GM19193 (cell line): ENCODE data around the gene FAM32A.

Source experiments
- POLR2A ChIP-seq: IDR thresholded peaks from 4 replicates; pipeline ENCODE4 v1.6.1; 2011; ENCODE audit not compliant: insufficient read depth, insufficient read length; ENCODE audit errors: extremely low read depth

FAM32A gene

GRCh38 chr19:16226184-16226591, 41.0 kb downstream of the FAM32A start:
- TF ChIP-seq POLR2A, result no peak

- no peak for TF ChIP-seq POLR2A
Measured at GRCh38 chr19:16226878-16227836, 41.9 kb downstream of the FAM32A start.

DNA sequence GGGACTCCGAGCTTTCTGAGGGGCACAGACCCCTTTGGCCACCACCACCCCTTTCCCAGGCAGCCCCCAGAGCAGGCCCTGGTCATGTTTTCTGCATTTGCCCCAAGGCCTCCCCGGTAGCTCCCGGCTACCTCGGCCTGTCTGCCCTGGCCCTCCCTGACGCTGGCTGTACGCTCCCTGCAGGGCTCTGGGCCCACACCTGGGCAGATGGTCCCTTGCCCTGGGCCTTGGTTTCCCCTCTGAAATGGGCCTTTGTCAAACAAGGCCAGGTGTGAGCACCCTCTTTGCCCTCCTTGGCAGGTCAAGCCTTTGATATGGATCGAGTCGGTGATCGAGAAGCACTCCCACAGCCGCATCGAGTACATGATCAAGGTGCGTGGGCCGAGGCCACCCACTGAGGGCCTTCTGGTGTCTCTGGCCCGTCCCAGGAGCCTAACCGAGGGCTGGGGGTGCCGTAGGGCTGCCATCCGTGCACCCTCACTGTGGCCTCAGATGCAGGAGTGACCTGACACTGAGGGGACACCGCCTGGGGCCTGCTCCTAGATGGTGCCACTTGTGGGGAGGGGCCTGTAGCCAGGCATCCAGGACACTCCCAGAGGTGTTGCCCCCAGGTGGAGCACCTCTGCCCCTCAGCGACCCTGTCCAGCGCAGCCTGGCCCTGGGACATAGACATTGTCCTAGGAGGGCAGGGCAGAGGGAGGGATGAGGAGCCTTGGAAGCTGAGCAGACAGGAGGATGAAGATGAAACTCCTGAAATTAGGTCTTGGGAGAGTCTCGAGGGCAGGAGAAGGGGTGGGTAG, 42.8 kb downstream of the FAM32A start:
- TF ChIP-seq POLR2A, result no peak

DNA sequence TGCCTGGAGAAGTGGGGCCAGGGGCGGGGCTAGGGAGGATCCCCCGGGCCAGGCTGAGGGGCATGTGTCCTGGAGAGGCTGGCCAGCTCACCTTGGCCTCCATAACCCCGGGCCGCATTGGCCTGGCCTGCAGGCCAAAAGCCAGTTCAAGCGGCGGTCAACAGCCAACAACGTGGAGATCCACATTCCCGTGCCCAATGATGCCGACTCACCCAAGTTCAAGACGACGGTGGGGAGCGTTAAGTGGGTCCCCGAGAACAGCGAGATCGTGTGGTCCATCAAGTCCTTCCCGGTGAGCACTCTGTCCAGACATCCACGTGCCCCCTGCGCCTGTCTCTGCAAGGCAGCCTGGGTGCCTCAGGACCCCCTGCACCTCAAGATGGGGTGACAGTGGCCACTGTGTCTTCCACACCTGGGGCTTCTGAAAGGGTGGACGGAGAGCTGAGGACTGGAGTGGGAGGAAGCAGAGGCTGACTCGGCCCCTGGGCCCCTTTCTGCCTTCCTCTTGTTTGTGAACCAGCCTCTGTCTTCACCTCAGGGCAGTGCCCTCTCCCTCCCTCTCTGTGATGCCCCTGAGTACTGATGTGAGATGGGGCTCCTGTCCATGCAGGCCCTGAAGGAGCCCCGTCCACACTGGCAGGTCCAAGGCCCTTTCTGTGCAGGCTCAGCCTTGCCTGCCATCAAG, 43.6 kb downstream of the FAM32A start:
- TF ChIP-seq POLR2A, result no peak

DNA sequence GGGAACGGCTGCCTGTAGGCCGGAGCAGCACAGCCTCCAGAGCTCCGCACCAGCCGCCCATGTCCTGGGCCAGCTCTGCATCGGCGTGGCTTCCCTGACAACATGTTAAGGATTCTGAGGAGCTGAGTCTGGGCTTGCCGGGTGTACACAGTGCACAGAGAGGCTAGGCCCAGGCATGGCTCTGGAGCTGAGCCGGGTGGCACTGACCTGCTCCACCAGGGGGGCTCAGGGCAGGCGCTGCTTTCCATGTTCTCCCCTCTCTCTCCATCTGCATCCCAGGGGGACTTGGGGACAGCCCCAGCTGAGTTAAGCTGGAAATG, 44.1 kb downstream of the FAM32A start:
- no peak for TF ChIP-seq POLR2A

- no peak for TF ChIP-seq POLR2A
Measured at GRCh38 chr19:16232127-16232526, 46.9 kb downstream of the FAM32A start.

GRCh38 chr19:16232568-16232967, 47.4 kb downstream of the FAM32A start:
- TF ChIP-seq POLR2A, result no peak

GRCh38 chr19:16233081-16233776, 48.0 kb downstream of the FAM32A start:
- TF ChIP-seq POLR2A, result no peak

- TF ChIP-seq POLR2A, result no peak
Measured at GRCh38 chr19:16233836-16234551, 48.8 kb downstream of the FAM32A start.

GRCh38 chr19:16234552-16235445, 49.6 kb downstream of the FAM32A start:
- no peak for TF ChIP-seq POLR2A

- no peak for TF ChIP-seq POLR2A
Measured at GRCh38 chr19:16235811-16236652, 50.8 kb downstream of the FAM32A start.
